Loucy (cell line): ENCODE results near the gene NFATC3.
"Not testable (repeated sequence)": the region's sequence is repeated elsewhere in the genome, so short reads cannot be mapped to it uniquely, and the experiment has no call there.

Source experiments
- H2AFZ ChIP-seq: fragments of 200-600 bp; sonication (generic); 2 replicates; pipeline ENCODE4 v1.6.0; 2016; ENCODE audit warnings: antibody characterized with exemption, mild to moderate bottlenecking, low read length, moderate library complexity
- H3F3A ChIP-seq: fragments of 200-600 bp; 2 replicates; pipeline ENCODE4 v1.6.0; 2016; ENCODE audit warnings: antibody characterized with exemption, low read depth, mild to moderate bottlenecking
- H3K27me3 ChIP-seq: fragments of 200-600 bp; sonication (generic); 2 replicates; pipeline ENCODE4 v1.6.1; 2014; ENCODE audit warnings: low read length, mild to moderate bottlenecking; ENCODE audit not compliant: insufficient read depth, poor library complexity, severe bottlenecking
- H3K36me3 ChIP-seq: fragments of 200-600 bp; sonication (generic); 2 replicates; pipeline ENCODE4 v1.6.1; 2016; ENCODE audit warnings: low read length; ENCODE audit not compliant: insufficient read depth
- H3K4me1 ChIP-seq: fragments of 200-600 bp; sonication (generic); 2 replicates; pipeline ENCODE4 v1.5.1; 2014; ENCODE audit warnings: low read length, mild to moderate bottlenecking; ENCODE audit not compliant: insufficient read depth, poor library complexity, severe bottlenecking
- H3K4me2 ChIP-seq: fragments of 200-600 bp; sonication (generic); 2 replicates; pipeline ENCODE4 v1.6.0; 2014; ENCODE audit warnings: antibody characterized with exemption, low read length, low read depth, mild to moderate bottlenecking; ENCODE audit not compliant: poor library complexity, severe bottlenecking
- H3K4me3 ChIP-seq: fragments of 200-600 bp; sonication (generic); 2 replicates; pipeline ENCODE4 v1.5.1; 2014; ENCODE audit warnings: low read length, mild to moderate bottlenecking, mixed read lengths; ENCODE audit not compliant: poor library complexity, severe bottlenecking
- H3K79me2 ChIP-seq: fragments of 200-600 bp; sonication (generic); 2 replicates; pipeline ENCODE4 v1.6.1; 2014; ENCODE audit warnings: low read length; ENCODE audit not compliant: insufficient read depth
- H3K9ac ChIP-seq: fragments of 200-600 bp; sonication (generic); 2 replicates; pipeline ENCODE4 v1.6.0; 2014; ENCODE audit warnings: mild to moderate bottlenecking, low read depth, low read length, moderate library complexity; ENCODE audit not compliant: poor library complexity, severe bottlenecking
- H3K9me2 ChIP-seq: fragments of 200-600 bp; sonication (generic); replicated peaks from 2 replicates; pipeline ENCODE4 v1.6.1; 2016; ENCODE audit warnings: low read depth, low read length, mixed read lengths
- H3K9me3 ChIP-seq: fragments of 200-600 bp; sonication (generic); 2 replicates; pipeline ENCODE4 v1.6.1; 2014; ENCODE audit warnings: mild to moderate bottlenecking, antibody characterized with exemption, low read length, low read depth; ENCODE audit not compliant: insufficient read depth
- H4K20me1 ChIP-seq: fragments of 200-600 bp; sonication (generic); 2 replicates; pipeline ENCODE4 v1.6.0; 2014; ENCODE audit warnings: antibody characterized with exemption, low read length, mild to moderate bottlenecking; ENCODE audit not compliant: insufficient read depth, poor library complexity, severe bottlenecking
- EZH2phosphoT487 ChIP-seq: fragments of 200-600 bp; IDR thresholded peaks from 2 replicates; pipeline ENCODE4 v1.6.1; 2018; ENCODE audit warnings: antibody characterized with exemption, mild to moderate bottlenecking, moderate library complexity, borderline replicate concordance
- TF ChIP-seq, protein P1 (sequence below): fragments of 200-600 bp; sonication (generic); conservative IDR thresholded peaks from 2 replicates; pipeline ENCODE4 v1.5.1; 2014; ENCODE audit warnings: mild to moderate bottlenecking, antibody characterized with exemption, low read length

The NFATC3 gene

DNA sequence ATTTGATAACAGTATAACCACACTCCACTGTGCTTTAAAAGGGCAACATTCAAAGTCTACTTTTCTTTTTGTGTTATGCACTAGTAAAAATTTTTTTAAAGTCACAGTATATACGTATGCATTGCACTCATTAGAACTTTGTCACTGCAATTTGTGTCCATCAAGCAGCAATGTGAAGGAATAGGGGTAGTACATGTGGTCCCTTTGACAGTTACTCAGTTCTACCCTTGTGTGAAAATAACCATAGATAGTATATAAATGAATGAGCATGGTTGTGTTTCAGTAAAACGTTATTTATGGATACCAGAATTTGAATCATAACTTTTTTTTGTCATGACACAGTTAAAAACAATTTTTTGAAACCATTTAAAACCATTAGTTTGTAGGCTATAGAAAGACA is 30.7 kb downstream of the NFATC3 start:
- Histone ChIP-seq H3K4me2 (no peak overlapping the region), H3K4me1 (no peaks in the 10 kb centered on the region)
- no peak for TF ChIP-seq EZH2phosphoT487
- TF ChIP-seq, protein P1, sequence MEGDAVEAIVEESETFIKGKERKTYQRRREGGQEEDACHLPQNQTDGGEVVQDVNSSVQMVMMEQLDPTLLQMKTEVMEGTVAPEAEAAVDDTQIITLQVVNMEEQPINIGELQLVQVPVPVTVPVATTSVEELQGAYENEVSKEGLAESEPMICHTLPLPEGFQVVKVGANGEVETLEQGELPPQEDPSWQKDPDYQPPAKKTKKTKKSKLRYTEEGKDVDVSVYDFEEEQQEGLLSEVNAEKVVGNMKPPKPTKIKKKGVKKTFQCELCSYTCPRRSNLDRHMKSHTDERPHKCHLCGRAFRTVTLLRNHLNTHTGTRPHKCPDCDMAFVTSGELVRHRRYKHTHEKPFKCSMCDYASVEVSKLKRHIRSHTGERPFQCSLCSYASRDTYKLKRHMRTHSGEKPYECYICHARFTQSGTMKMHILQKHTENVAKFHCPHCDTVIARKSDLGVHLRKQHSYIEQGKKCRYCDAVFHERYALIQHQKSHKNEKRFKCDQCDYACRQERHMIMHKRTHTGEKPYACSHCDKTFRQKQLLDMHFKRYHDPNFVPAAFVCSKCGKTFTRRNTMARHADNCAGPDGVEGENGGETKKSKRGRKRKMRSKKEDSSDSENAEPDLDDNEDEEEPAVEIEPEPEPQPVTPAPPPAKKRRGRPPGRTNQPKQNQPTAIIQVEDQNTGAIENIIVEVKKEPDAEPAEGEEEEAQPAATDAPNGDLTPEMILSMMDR, result no peak

GRCh38 chr16:68116256-68116867 is 31.2 kb downstream of the NFATC3 start:
- H3K9me3 ChIP-seq, result no peaks in the 10 kb centered on the region
- no peak overlapping the region for H2AFZ ChIP-seq
- no peak overlapping the region for H3K9ac ChIP-seq
- no peaks in the 10 kb centered on the region for H3K9me2 ChIP-seq
- H3K36me3 ChIP-seq, result peaks cover 5% of the 10 kb centered on the region; the same call in 1 of the 2 replicates
- no peaks in the 10 kb centered on the region for H3K4me1 ChIP-seq
- H3K4me2 ChIP-seq, result no peak overlapping the region
- H3K4me3 ChIP-seq, result no peak overlapping the region
- TF ChIP-seq EZH2phosphoT487, result no peak
- TF ChIP-seq, protein P1, result peak; percentile 72
- no peaks in the 10 kb centered on the region for H3K27me3 ChIP-seq
- no peaks in the 10 kb centered on the region for H3F3A ChIP-seq
- H4K20me1 ChIP-seq, result peaks cover 96% of the 10 kb centered on the region
- peaks cover 100% of the 10 kb centered on the region for H3K79me2 ChIP-seq

More for the DNA sequence above, 30.7 kb downstream of the NFATC3 start:
- Histone ChIP-seq H3K9ac (no peak overlapping the region), H3K9me2 (no peaks in the 10 kb centered on the region), H3K27me3 (no peaks in the 10 kb centered on the region), H4K20me1 (peaks cover 95% of the 10 kb centered on the region), H3K79me2 (peaks cover 100% of the 10 kb centered on the region), H3F3A (no peaks in the 10 kb centered on the region), H2AFZ (no peak overlapping the region), H3K4me3 (no peak overlapping the region), H3K36me3 (peaks cover 5% of the 10 kb centered on the region; the same call in 1 of the 2 replicates), H3K9me3 (0 out of 2 replicates have a peak, but pooled peaks cover 2% of the 10 kb centered on the region)

- peaks cover 18% of the 10 kb centered on the region; the same call in 1 of the 2 replicates for H3K36me3 ChIP-seq
- no peak overlapping the region for H3K4me3 ChIP-seq
- H3K4me2 ChIP-seq, result no peak overlapping the region
- H3K9me3 ChIP-seq, result no peaks in the 10 kb centered on the region
- H4K20me1 ChIP-seq, result peaks cover 98% of the 10 kb centered on the region
- H2AFZ ChIP-seq, result no peak overlapping the region
- no peaks in the 10 kb centered on the region for H3F3A ChIP-seq
- H3K4me1 ChIP-seq, result no peaks in the 10 kb centered on the region
- peaks cover 100% of the 10 kb centered on the region for H3K79me2 ChIP-seq
- no peaks in the 10 kb centered on the region for H3K27me3 ChIP-seq
- TF ChIP-seq, protein P1, result no peak
- TF ChIP-seq EZH2phosphoT487, result no peak
- no peak overlapping the region for H3K9ac ChIP-seq
- H3K9me2 ChIP-seq, result no peaks in the 10 kb centered on the region
Observed at GRCh38 chr16:68117884-68118283, 32.7 kb downstream of the NFATC3 start.

DNA sequence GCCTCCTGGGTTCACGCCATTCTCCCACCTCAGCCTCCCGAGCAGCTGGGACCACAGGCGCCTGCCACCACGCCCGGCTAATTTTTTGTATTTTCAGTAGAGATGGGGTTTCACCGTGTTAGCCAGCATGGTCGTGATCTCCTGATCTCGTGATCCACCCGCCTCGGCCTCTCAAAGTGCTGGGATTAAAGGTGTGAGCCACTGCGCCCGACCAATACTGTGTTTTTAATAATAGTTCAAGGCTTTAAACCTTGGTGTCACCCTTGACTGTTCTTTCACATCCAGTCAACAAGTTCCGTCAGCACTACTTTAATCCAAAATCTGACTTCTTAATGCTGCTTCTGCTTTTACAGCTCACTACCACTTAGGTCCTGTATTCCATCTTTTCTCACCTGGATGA is 33.8 kb downstream of the NFATC3 start:
- Histone ChIP-seq H4K20me1 (peaks cover 96% of the 10 kb centered on the region), H3K36me3 (peaks cover 19% of the 10 kb centered on the region; the same call in 1 of the 2 replicates), H3K79me2 (peaks cover 100% of the 10 kb centered on the region)
- H3K9me2 ChIP-seq, H3K9me3 ChIP-seq, H3K4me1 ChIP-seq, H2AFZ ChIP-seq, H3F3A ChIP-seq, H3K27me3 ChIP-seq, H3K4me3 ChIP-seq, H3K9ac ChIP-seq, H3K4me2 ChIP-seq: not testable (repeated sequence)

- Histone ChIP-seq H4K20me1 (peaks cover 91% of the 10 kb centered on the region), H3K36me3 (peaks cover 22% of the 10 kb centered on the region; the same call in 1 of the 2 replicates), H3K79me2 (peaks cover 100% of the 10 kb centered on the region)
- H3K4me2 ChIP-seq, H3K4me1 ChIP-seq, H3F3A ChIP-seq, H3K27me3 ChIP-seq, H2AFZ ChIP-seq, H3K9ac ChIP-seq, H3K4me3 ChIP-seq, H3K9me2 ChIP-seq, H3K9me3 ChIP-seq: not testable (repeated sequence)
Observed at GRCh38 chr16:68120496-68120895, 35.3 kb downstream of the NFATC3 start.
